A549 (cell line): ENCODE measurements around the gene FREM1.

Experiments
- MAZ ChIP-seq: fragments of 150-350 bp; IDR thresholded peaks from 2 replicates; pipeline ENCODE4 v1.6.1; 2014; ENCODE audit warnings: antibody characterized with exemption, low read depth, low read length, borderline replicate concordance
- TF ChIP-seq, protein P1 (sequence below): fragments of >200 bp; sonication (Bioruptor Twin); formaldehyde crosslinking; IDR thresholded peaks from 3 replicates; pipeline ENCODE4 v1.5.1; 2016

DNA sequence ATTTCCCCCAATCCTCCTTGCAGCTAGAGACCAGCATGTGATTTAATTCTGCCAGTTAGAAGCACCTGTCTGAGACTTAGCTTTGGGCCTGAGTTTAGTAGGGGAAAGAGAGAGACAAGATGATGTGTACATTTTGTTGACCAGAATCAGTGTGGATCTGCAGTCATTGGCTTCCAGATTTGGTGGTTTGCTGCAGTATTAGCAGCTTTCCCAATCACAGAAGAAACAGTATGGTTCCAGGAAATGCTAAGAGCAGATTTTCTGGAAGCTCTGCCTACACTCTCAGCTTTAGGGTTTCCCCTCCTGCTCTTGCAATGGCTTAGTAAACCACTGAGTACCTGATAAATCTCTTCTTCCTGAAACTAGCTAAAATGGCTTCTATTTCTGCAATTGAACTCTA is 48.8 kb upstream of the FREM1 start:
- TF ChIP-seq MAZ, result no peak
- TF ChIP-seq, protein P1, sequence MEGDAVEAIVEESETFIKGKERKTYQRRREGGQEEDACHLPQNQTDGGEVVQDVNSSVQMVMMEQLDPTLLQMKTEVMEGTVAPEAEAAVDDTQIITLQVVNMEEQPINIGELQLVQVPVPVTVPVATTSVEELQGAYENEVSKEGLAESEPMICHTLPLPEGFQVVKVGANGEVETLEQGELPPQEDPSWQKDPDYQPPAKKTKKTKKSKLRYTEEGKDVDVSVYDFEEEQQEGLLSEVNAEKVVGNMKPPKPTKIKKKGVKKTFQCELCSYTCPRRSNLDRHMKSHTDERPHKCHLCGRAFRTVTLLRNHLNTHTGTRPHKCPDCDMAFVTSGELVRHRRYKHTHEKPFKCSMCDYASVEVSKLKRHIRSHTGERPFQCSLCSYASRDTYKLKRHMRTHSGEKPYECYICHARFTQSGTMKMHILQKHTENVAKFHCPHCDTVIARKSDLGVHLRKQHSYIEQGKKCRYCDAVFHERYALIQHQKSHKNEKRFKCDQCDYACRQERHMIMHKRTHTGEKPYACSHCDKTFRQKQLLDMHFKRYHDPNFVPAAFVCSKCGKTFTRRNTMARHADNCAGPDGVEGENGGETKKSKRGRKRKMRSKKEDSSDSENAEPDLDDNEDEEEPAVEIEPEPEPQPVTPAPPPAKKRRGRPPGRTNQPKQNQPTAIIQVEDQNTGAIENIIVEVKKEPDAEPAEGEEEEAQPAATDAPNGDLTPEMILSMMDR, result no peak
